K562 (cell line): ENCODE data around the gene SLC6A13. TPM values are rescaled to one million over a fixed set of nuclear protein-coding genes. Genes with fewer than 3 reads are reported as not detected.

ENCODE experiments used
- ATAC-seq: fragments of 200-7000 bp; cut with Tn5 transposase; 3 replicates; pipeline ENCODE4 v1.9.1; 2020; ENCODE audit warnings: moderate library complexity
- BruUV-seq: library from RNA; stranded (reverse); fragments of 400-500 nt; replicated peaks from 2 replicates; lab custom pipeline; 2021; lab: Mats Ljungman, UMichigan
- CTCF ChIA-PET: fragments of 300-600 bp; formaldehyde crosslinking; extraction: SDS; loops from one replicate; lab custom pipeline; 2021; ENCODE audit warnings: low intra/inter-chr PET ratio; lab: Yijun Ruan, JAX
- POLR2A ChIA-PET: fragments of 300-600, 350-650 bp; sonication (Branson Sonifier 250); formaldehyde crosslinking; extraction: SDS; loops from one replicate; lab custom pipeline; 2021; ENCODE audit warnings: antibody characterized with exemption, inconsistent platforms; lab: Yijun Ruan, JAX
- DNase-seq, 4 experiments: peaks; one replicate each; pipeline versions ENCODE4 v3.0.0 to v3.0.0-alpha.2; 2011 to 2018; ENCODE audit warnings: low spot score in 3 of 4, mixed read lengths in 3 of 4; ENCODE audit errors: extremely low read depth in 1 of 4
- FAIRE-seq: peaks from 2 replicates; lab custom pipeline; 2011; peaks lifted over from hg19 to GRCh38; lab: Jason Lieb, UNC
- H2AFZ ChIP-seq: 2 replicates; pipeline ENCODE4 v1.6.0; 2011; ENCODE audit warnings: low read depth, low read length, control low read depth, inconsistent platforms
- H3K27ac ChIP-seq: fragments of 200-600 bp; 3 replicates; pipeline ENCODE4 v1.8.0; 2011; ENCODE audit warnings: low read depth, mild to moderate bottlenecking, control low read depth, inconsistent platforms, low read length, moderate library complexity, mixed read lengths; ENCODE audit errors: extremely low read depth
- H3K27me3 ChIP-seq, 2 experiments: fragments of 300-600 bp in 1 of 2; 2 replicates in 1 of 2; 3 replicates in 1 of 2; pipeline versions ENCODE4 v1.6.0 to v1.8.0; 2011; ENCODE audit warnings: inconsistent platforms in 2 of 2, low read length in 2 of 2, mild to moderate bottlenecking in 1 of 2, mixed read lengths in 1 of 2, moderate library complexity in 1 of 2; ENCODE audit not compliant: control insufficient read depth in 2 of 2, insufficient read depth in 2 of 2
- H3K36me3 ChIP-seq: fragments of 300-600 bp; 3 replicates; pipeline ENCODE4 v1.8.0; 2011; ENCODE audit warnings: mild to moderate bottlenecking, low read length, inconsistent platforms; ENCODE audit not compliant: control insufficient read depth, insufficient read depth
- H3K4me1 ChIP-seq, 2 experiments: fragments of 200-600 bp in 1 of 2; replicated peaks in 1 of 2; 2 replicates in 1 of 2; 3 replicates in 1 of 2; pipeline versions ENCODE4 v1.5.1 to v1.8.0; 2011; ENCODE audit warnings: inconsistent platforms in 2 of 2, low read length in 2 of 2, mild to moderate bottlenecking in 1 of 2, mixed read lengths in 1 of 2, moderate library complexity in 1 of 2; ENCODE audit not compliant: control insufficient read depth in 2 of 2, insufficient read depth in 2 of 2
- H3K4me2 ChIP-seq: 2 replicates; pipeline ENCODE4 v1.6.1; 2011; ENCODE audit warnings: low read length, control low read depth, inconsistent platforms, mixed read lengths; ENCODE audit not compliant: insufficient read depth
- H3K4me3 ChIP-seq: fragments of 200-600 bp; sonication (generic), shearing (Covaris generic); 2 replicates; pipeline ENCODE4 v1.5.1; 2016; ENCODE audit warnings: control low read depth, inconsistent platforms
- H3K79me2 ChIP-seq: fragments of 200-600 bp; 3 replicates; pipeline ENCODE4 v1.8.0; 2011; ENCODE audit warnings: low read length, inconsistent platforms; ENCODE audit not compliant: control insufficient read depth, insufficient read depth
- H3K9ac ChIP-seq, 2 experiments: 2 replicates each; pipeline versions ENCODE4 v1.6.0 to v1.6.1; 2011; ENCODE audit warnings: low read depth in 2 of 2, low read length in 2 of 2, control low read depth in 1 of 2, inconsistent platforms in 1 of 2, mild to moderate bottlenecking in 1 of 2, mixed read lengths in 1 of 2; ENCODE audit not compliant: insufficient read depth in 1 of 2
- H3K9me1 ChIP-seq: one replicate; pipeline ENCODE4 v1.6.0; 2011; ENCODE audit warnings: inconsistent platforms, mild to moderate bottlenecking, low read length, moderate library complexity; ENCODE audit not compliant: control insufficient read depth, insufficient read depth
- H3K9me3 ChIP-seq: replicated peaks from 2 replicates; pipeline ENCODE4 v1.5.1; 2011; ENCODE audit warnings: low read depth, low read length, inconsistent platforms; ENCODE audit not compliant: control insufficient read depth, insufficient read depth
- H4K20me1 ChIP-seq: replicated peaks from 2 replicates; pipeline ENCODE4 v1.6.1; 2011; ENCODE audit warnings: low read length, inconsistent platforms, mixed read lengths; ENCODE audit not compliant: control insufficient read depth, insufficient read depth
- ESRRA ChIP-seq: fragments of 450-650 bp; IDR thresholded peaks from 2 replicates; pipeline ENCODE4 v1.6.1; 2014; ENCODE audit warnings: low read depth, mild to moderate bottlenecking, moderate library complexity, borderline replicate concordance
- HDAC3 ChIP-seq: fragments of 450-650 bp; IDR thresholded peaks from 2 replicates; pipeline ENCODE4 v1.6.1; 2018; ENCODE audit warnings: borderline replicate concordance, mild to moderate bottlenecking, moderate library complexity; ENCODE audit not compliant: partially characterized antibody
- MBD1 ChIP-seq: fragments of 250-450 bp; sonication (Bioruptor Pico); IDR thresholded peaks from 2 replicates; pipeline ENCODE4 v1.8.0; 2022; ENCODE audit warnings: inconsistent platforms
- NKRF ChIP-seq: fragments of 450-650 bp; IDR thresholded peaks from 2 replicates; pipeline ENCODE4 v1.6.1; 2016; ENCODE audit warnings: borderline replicate concordance
- PHB2 ChIP-seq: fragments of 450-650 bp; IDR thresholded peaks from 2 replicates; pipeline ENCODE4 v1.6.1; 2017; ENCODE audit warnings: low read depth
- PML ChIP-seq: IDR thresholded peaks from 2 replicates; pipeline ENCODE4 v1.6.1; 2012; ENCODE audit warnings: low read length, inconsistent platforms
- POLR2B ChIP-seq: fragments of 450-650 bp; IDR thresholded peaks from 2 replicates; pipeline ENCODE4 v1.6.1; 2018; ENCODE audit warnings: low read depth; ENCODE audit not compliant: partially characterized antibody
- POLR3A ChIP-seq: IDR thresholded peaks from 2 replicates; pipeline ENCODE4 v1.6.1; 2011; ENCODE audit warnings: borderline replicate concordance, mild to moderate bottlenecking, moderate library complexity; ENCODE audit not compliant: insufficient read length, insufficient read depth; ENCODE audit errors: extremely low read depth
- SMAD4 ChIP-seq: fragments of 250-450 bp; sonication (Bioruptor Pico); conservative IDR thresholded peaks from 2 replicates; pipeline ENCODE4 v1.8.0; 2021; ENCODE audit warnings: inconsistent platforms, mild to moderate bottlenecking, moderate library complexity
- SNRNP70 ChIP-seq: fragments of 200-400 bp; formaldehyde crosslinking; optimal IDR thresholded peaks from 2 replicates; pipeline ENCODE3; 2017; ENCODE audit warnings: low read depth, low read length
- ZKSCAN3 ChIP-seq: fragments of 250-450 bp; sonication (Bioruptor Pico); IDR thresholded peaks from 2 replicates; pipeline ENCODE4 v1.4.0; 2020
- ZNF584 ChIP-seq: fragments of 200-800 bp; sonication (Bioruptor generic); IDR thresholded peaks from 2 replicates; pipeline ENCODE4 v1.6.1; 2016; ENCODE audit warnings: low read depth, mild to moderate bottlenecking, missing genetic modification characterization, missing compliant biosample characterization
- ZNF780A ChIP-seq: fragments of 250-450 bp; sonication (Bioruptor Pico); IDR thresholded peaks from 2 replicates; pipeline ENCODE4 v1.5.0; 2021; ENCODE audit warnings: mild to moderate bottlenecking
- WGBS: fragments of 100-300 bp; shearing (Covaris generic); methylation state at CpG from one replicate; pipeline ENCODE4 v1.1.6; 2016; ENCODE audit warnings: low coverage, mixed read lengths; ENCODE audit not compliant: insufficient coverage; ENCODE audit errors: missing lambda C conversion rate; 5-methylcytosine and 5-hydroxymethylcytosine counted together
- in situ Hi-C: fragments of 300-500 bp; cut with MboI; formaldehyde crosslinking; loops from 4 replicates; pipeline ENCODE4 v1.15.0; 2018; ENCODE audit warnings: inconsistent platforms, mixed read lengths
- intact Hi-C: fragments of 100-400 bp; cut with micrococcal nuclease; formaldehyde crosslinking; loops from 2 replicates; pipeline ENCODE4 v1.14.2; 2022
- polyA plus RNA-seq, 8 experiments: library from polyadenylated mRNA; depleted of rRNA in 4 of 8; stranded (reverse) in 5 of 8; unstranded in 3 of 8; fragments of >200 nt; fragmentation: Nextera tagmentation in 2 of 8; fragmentation: Illumina TruSeq in 1 of 8; extraction: Ambion mirVana in 2 of 8; extraction: Trizol in 1 of 8; gene quantifications; 2 replicates each; pipeline versions ENCODE4 v1.2.1 to v1.2.3, GENCODE V29; 2011 to 2014; ENCODE audit warnings: inconsistent platforms in 1 of 8, missing spikeins in 1 of 8
- total RNA-seq, 7 experiments: library from RNA; depleted of rRNA in 6 of 7; stranded (reverse); fragments of >200 nt in 6 of 7; fragmentation: Illumina TruSeq in 2 of 7; extraction: Trizol in 2 of 7; gene quantifications; 2 replicates each; pipeline versions ENCODE4 v1.2.1 to v1.2.3, GENCODE V29; 2011 to 2021; ENCODE audit warnings: low replicate concordance in 1 of 7

Gene SLC6A13
- total and polyA plus RNA-seq, 9 of the 15 experiments (the other 6 are each of a cell fraction or from before 2014, with no cell fraction given), result 0.06 to 0.33 (median 0.22) TPM; not detected in 4

- FAIRE-seq, result no peak
- in situ Hi-C loops (no loop called here), intact Hi-C loops (no loop called here)
- TF ChIP-seq HDAC3, result no peak
- TF ChIP-seq ZNF584 (CRISPR knock-in tag), result no peak
- TF ChIP-seq ZKSCAN3 (CRISPR knock-in tag), result no peak
- 20% methylated on average over 17 of the region's 17 CpGs for WGBS
- Histone ChIP-seq H3K79me2 (no peaks in the 10 kb centered on the region), H3K36me3 (no peaks in the 10 kb centered on the region), H3K9me3 (no peaks in the 10 kb centered on the region), H3K4me3 (no peak overlapping the region), H3K27me3 (peaks cover 0 to 53% of the 10 kb centered on the region in 2 experiments; a peak in 2 of 5 replicates), H3K27ac (no peak overlapping the region), H2AFZ (no peak overlapping the region), H3K4me1 (peaks cover 0 to 15% of the 10 kb centered on the region in 2 experiments; a peak in 2 of 5 replicates), H3K4me2 (no peak overlapping the region), H3K9ac (peak overlapping the region in 1 of 2 experiments; percentile 20; a peak in 2 of 4 replicates), H4K20me1 (no peaks in the 10 kb centered on the region), H3K9me1 (no peaks in the 10 kb centered on the region)
- no TSS peak for BruUV-seq
- no peak for DNase-seq
- ATAC-seq, result no peak
- ChIA-PET CTCF (no interaction called here), POLR2A (no interaction called here)
Observed at GRCh38 chr12:181921-182320, 80.7 kb downstream of the SLC6A13 start.

- 6% methylated on average over 6 of the region's 8 CpGs for WGBS
- FAIRE-seq (no peak), DNase-seq (peak in 3 of 4 experiments; percentile 28 to 41 (median 33)), ATAC-seq (peak; percentile 62)
- peaks cover 0 to 23% of the 10 kb centered on the region in 2 experiments; a peak in 2 of 5 replicates for H3K4me1 ChIP-seq
- peak overlapping the region; percentile 55; the same call in 1 of the 2 replicates for H2AFZ ChIP-seq
- H3K27me3 ChIP-seq, result peaks cover 0 to 61% of the 10 kb centered on the region in 2 experiments; a peak in 2 of 5 replicates
- H3K9me3 ChIP-seq, result no peaks in the 10 kb centered on the region
- BruUV-seq, result no TSS peak
- in situ Hi-C loops (no loop called here), intact Hi-C loops (no loop called here)
- H3K9me1 ChIP-seq, result no peaks in the 10 kb centered on the region
- H4K20me1 ChIP-seq, result no peaks in the 10 kb centered on the region
- H3K4me2 ChIP-seq, result no peak overlapping the region
- CTCF ChIA-PET, result no interaction called here
- H3K27ac ChIP-seq, result no peak overlapping the region
- H3K4me3 ChIP-seq, result no peak overlapping the region
- no peak overlapping the region for H3K9ac ChIP-seq
- POLR2A ChIA-PET, result no interaction called here
- no peaks in the 10 kb centered on the region for H3K79me2 ChIP-seq
- H3K36me3 ChIP-seq, result no peaks in the 10 kb centered on the region
- TF ChIP-seq ESRRA, result no peak
- no peak for TF ChIP-seq POLR2B
- no peak for TF ChIP-seq NKRF
- no peak for TF ChIP-seq ZNF780A (CRISPR knock-in tag)
- TF ChIP-seq PHB2, result no peak
- TF ChIP-seq MBD1 (CRISPR knock-in tag), result no peak
- no peak for TF ChIP-seq PML
- TF ChIP-seq SNRNP70, result no peak
- TF ChIP-seq SMAD4 (CRISPR knock-in tag), result no peak
- no peak for TF ChIP-seq POLR3A
Observed at GRCh38 chr12:180445-180844, 82.2 kb downstream of the SLC6A13 start.
